H1 (cell line): ENCODE data around the gene LARP6. TPM values are rescaled to one million over a fixed set of nuclear protein-coding genes. Genes with fewer than 3 reads are reported as not detected.

Experiments
- CTCF ChIA-PET: fragments of 300-600 bp; sonication (Branson Sonifier 250); formaldehyde crosslinking; loops from one replicate; lab custom pipeline; 2021; ENCODE audit not compliant: partially characterized antibody; lab: Charles Lee
- POLR2A ChIA-PET: fragments of 300-600 bp; sonication (Branson Sonifier 250); formaldehyde crosslinking; loops from one replicate; lab custom pipeline; 2021; ENCODE audit warnings: inconsistent platforms; ENCODE audit not compliant: partially characterized antibody; lab: Charles Lee
- DNase-seq, 2 experiments: peaks; one replicate each; pipeline versions ENCODE4 v3.0.0 to v3.0.0-alpha.2; 2010 to 2022; ENCODE audit warnings: low spot score in 2 of 2, low read depth in 1 of 2, mixed read lengths in 1 of 2
- FAIRE-seq: peaks from 2 replicates; lab custom pipeline; 2011; peaks lifted over from hg19 to GRCh38; lab: Jason Lieb, UNC
- H2AFZ ChIP-seq: 2 replicates; pipeline ENCODE4 v1.8.1; 2012; ENCODE audit warnings: low read length, inconsistent platforms
- H2AK5ac ChIP-seq: 2 replicates; pipeline ENCODE4 v1.6.1; 2013; ENCODE audit warnings: low read depth, low read length
- H2BK120ac ChIP-seq: replicated peaks from 2 replicates; pipeline ENCODE3; 2013; ENCODE audit warnings: low read depth, low read length, inconsistent platforms
- H2BK12ac ChIP-seq: 2 replicates; pipeline ENCODE4 v1.6.1; 2013; ENCODE audit warnings: low read depth, low read length
- H2BK15ac ChIP-seq: 2 replicates; pipeline ENCODE4 v1.6.1; 2013; ENCODE audit warnings: low read length
- H2BK20ac ChIP-seq: 2 replicates; pipeline ENCODE4 v1.6.1; 2013; ENCODE audit warnings: low read length
- H2BK5ac ChIP-seq: 2 replicates; pipeline ENCODE4 v1.6.1; 2013; ENCODE audit warnings: low read depth, low read length
- H3K14ac ChIP-seq: 2 replicates; pipeline ENCODE4 v1.6.1; 2013; ENCODE audit warnings: inconsistent platforms; ENCODE audit not compliant: insufficient read length
- H3K18ac ChIP-seq: 2 replicates; pipeline ENCODE4 v1.6.1; 2013; ENCODE audit warnings: low read length; ENCODE audit errors: extremely low read depth
- H3K23ac ChIP-seq: 2 replicates; pipeline ENCODE4 v1.6.1; 2013; ENCODE audit warnings: inconsistent platforms; ENCODE audit not compliant: insufficient read length
- H3K23me2 ChIP-seq: 2 replicates; pipeline ENCODE4 v1.6.1; 2013; ENCODE audit warnings: low read depth, low read length
- H3K27ac ChIP-seq: 2 replicates; pipeline ENCODE4 v1.6.1; 2011; ENCODE audit warnings: low read depth, low read length, inconsistent platforms
- H3K27me3 ChIP-seq, 4 experiments: replicated peaks in 1 of 4; 1 replicate in 1 of 4; 2 replicates in 3 of 4; pipeline versions ENCODE4 v1.6.1 to v1.8.1; 2011 to 2013; ENCODE audit warnings: low read length in 3 of 4, mild to moderate bottlenecking in 3 of 4, inconsistent platforms in 2 of 4, mixed read lengths in 2 of 4, moderate library complexity in 1 of 4; ENCODE audit not compliant: control insufficient read depth in 3 of 4, insufficient read depth in 3 of 4; ENCODE audit errors: extremely low read depth in 1 of 4
- H3K36me3 ChIP-seq, 4 experiments: 2 replicates each; pipeline versions ENCODE4 v1.6.1 to v1.8.1; 2011 to 2013; ENCODE audit warnings: mild to moderate bottlenecking in 4 of 4, low read length in 3 of 4, moderate library complexity in 2 of 4, control low read depth in 1 of 4, inconsistent platforms in 1 of 4; ENCODE audit not compliant: insufficient read depth in 4 of 4, control insufficient read depth in 2 of 4
- H3K4ac ChIP-seq: replicated peaks from 2 replicates; pipeline ENCODE3; 2013; ENCODE audit warnings: low read length, low read depth, mixed read lengths, inconsistent platforms; ENCODE audit not compliant: insufficient read length
- H3K4me1 ChIP-seq, 4 experiments: replicated peaks in 1 of 4; 1 replicate in 1 of 4; 2 replicates in 3 of 4; pipeline versions ENCODE4 v1.6.1 to v1.8.1; 2011 to 2013; ENCODE audit warnings: low read length in 3 of 4, inconsistent platforms in 2 of 4, mixed read lengths in 1 of 4; ENCODE audit not compliant: insufficient read depth in 4 of 4, control insufficient read depth in 3 of 4
- H3K4me2 ChIP-seq, 2 experiments: 2 replicates each; pipeline versions ENCODE4 v1.6.1 to v1.8.1; 2011 to 2013; ENCODE audit warnings: low read depth in 2 of 2, low read length in 2 of 2, control low read depth in 1 of 2, inconsistent platforms in 1 of 2, mild to moderate bottlenecking in 1 of 2; ENCODE audit not compliant: insufficient read depth in 1 of 2
- H3K4me3 ChIP-seq, 4 experiments: fragments of 200-600, 300-600 bp in 1 of 4; sonication (generic), shearing (Covaris generic), sonication (Bioruptor Twin) in 1 of 4; 2 replicates each; pipeline versions ENCODE4 v1.5.1 to v1.8.1; 2011 to 2016; ENCODE audit warnings: low read length in 4 of 4, low read depth in 3 of 4, control low read depth in 2 of 4, inconsistent platforms in 2 of 4, mild to moderate bottlenecking in 2 of 4, mixed read lengths in 1 of 4, moderate library complexity in 1 of 4; ENCODE audit not compliant: insufficient read depth in 2 of 4; ENCODE audit errors: extremely low read depth in 1 of 4
- H3K56ac ChIP-seq: replicated peaks from 2 replicates; pipeline ENCODE3; 2013; ENCODE audit warnings: low read depth, mild to moderate bottlenecking, mixed read lengths, low read length, inconsistent platforms; ENCODE audit not compliant: insufficient read length
- H3K79me1 ChIP-seq: 2 replicates; pipeline ENCODE4 v1.6.1; 2013; ENCODE audit warnings: low read depth, low read length, control low read depth
- H3K79me2 ChIP-seq, 2 experiments: 2 replicates each; pipeline versions ENCODE4 v1.6.1 to v1.8.1; 2012 to 2013; ENCODE audit warnings: low read length in 2 of 2, mild to moderate bottlenecking in 2 of 2, inconsistent platforms in 1 of 2; ENCODE audit not compliant: insufficient read depth in 2 of 2, control insufficient read depth in 1 of 2
- H3K9ac ChIP-seq, 4 experiments: replicated peaks in 1 of 4; 1 replicate in 1 of 4; 2 replicates in 3 of 4; pipeline versions ENCODE4 v1.6.1 to v1.8.1; 2011 to 2013; ENCODE audit warnings: low read depth in 3 of 4, low read length in 3 of 4, control low read depth in 2 of 4, mild to moderate bottlenecking in 2 of 4, moderate library complexity in 2 of 4, inconsistent platforms in 1 of 4; ENCODE audit errors: extremely low read depth in 1 of 4
- H3K9me3 ChIP-seq, 2 experiments: 2 replicates each; pipeline versions ENCODE4 v1.6.1 to v1.8.1; 2012 to 2013; ENCODE audit warnings: mild to moderate bottlenecking in 2 of 2, moderate library complexity in 2 of 2, control low read depth in 1 of 2, inconsistent platforms in 1 of 2, low read depth in 1 of 2, low read length in 1 of 2, mixed read lengths in 1 of 2; ENCODE audit not compliant: insufficient read depth in 2 of 2
- H4K20me1 ChIP-seq, 2 experiments: replicated peaks in 1 of 2; 2 replicates each; pipeline versions ENCODE3 to v1.8.1; 2011 to 2013; ENCODE audit warnings: inconsistent platforms in 2 of 2, low read length in 2 of 2, mild to moderate bottlenecking in 1 of 2; ENCODE audit not compliant: insufficient read depth in 2 of 2, control insufficient read depth in 1 of 2
- H4K5ac ChIP-seq: 2 replicates; pipeline ENCODE4 v1.6.1; 2013; ENCODE audit warnings: low read length, low read depth, mixed read lengths, inconsistent platforms; ENCODE audit not compliant: insufficient read length
- H4K8ac ChIP-seq: 2 replicates; pipeline ENCODE4 v1.8.0; 2013; ENCODE audit warnings: mild to moderate bottlenecking, moderate library complexity, low read length, inconsistent platforms; ENCODE audit not compliant: insufficient read depth; ENCODE audit errors: extremely low read depth
- H4K91ac ChIP-seq: replicated peaks from 2 replicates; pipeline ENCODE3; 2013; ENCODE audit warnings: low read length, mixed read lengths, inconsistent platforms; ENCODE audit not compliant: insufficient read length
- ATF2 ChIP-seq: IDR thresholded peaks from 2 replicates; pipeline ENCODE4 v1.6.1; 2012; ENCODE audit warnings: low read length, inconsistent platforms
- ATF3 ChIP-seq: IDR thresholded peaks from 2 replicates; pipeline ENCODE4 v1.6.1; 2011; ENCODE audit warnings: low read depth, mild to moderate bottlenecking, low read length; ENCODE audit not compliant: insufficient read depth
- BACH1 ChIP-seq: IDR thresholded peaks from 2 replicates; pipeline ENCODE4 v1.6.1; 2012; ENCODE audit warnings: low read length, improper control_type of control experiment
- CREB1 ChIP-seq: IDR thresholded peaks from 2 replicates; pipeline ENCODE4 v1.6.1; 2012; ENCODE audit warnings: inconsistent platforms
- SIN3A ChIP-seq, 2 experiments: IDR thresholded peaks in 1 of 2; conservative IDR thresholded peaks in 1 of 2; 2 replicates each; pipeline ENCODE4 v1.6.1; 2011 to 2012; ENCODE audit warnings: low read length in 2 of 2, improper control_type of control experiment in 1 of 2, low read depth in 1 of 2, mild to moderate bottlenecking in 1 of 2
- SP1 ChIP-seq: IDR thresholded peaks from 2 replicates; pipeline ENCODE4 v1.6.1; 2011; ENCODE audit warnings: low read depth, low read length
- SUZ12 ChIP-seq: fragments of 200-600 bp; sonication (generic); IDR thresholded peaks from 2 replicates; pipeline ENCODE4 v1.6.1; 2012; ENCODE audit warnings: mild to moderate bottlenecking, inconsistent platforms, low read length, moderate library complexity, mixed read lengths
- TAF1 ChIP-seq: IDR thresholded peaks from 2 replicates; pipeline ENCODE4 v1.6.1; 2011; ENCODE audit warnings: mild to moderate bottlenecking, low read depth, low read length
- TCF12 ChIP-seq: IDR thresholded peaks from 2 replicates; pipeline ENCODE4 v1.6.1; 2011; ENCODE audit warnings: low read depth, mild to moderate bottlenecking, low read length
- TEAD4 ChIP-seq: IDR thresholded peaks from 2 replicates; pipeline ENCODE4 v1.6.1; 2012; ENCODE audit warnings: low read depth, low read length, inconsistent platforms, mixed read lengths
- YY1 ChIP-seq: IDR thresholded peaks from 2 replicates; pipeline ENCODE4 v1.6.1; 2011; ENCODE audit warnings: low read depth, mild to moderate bottlenecking, low read length
- ZNF274 ChIP-seq: IDR thresholded peaks from 2 replicates; pipeline ENCODE4 v1.7.0; 2012; ENCODE audit warnings: low read length, borderline replicate concordance; ENCODE audit errors: extremely low read depth
- WGBS, 2 experiments: shearing (Covaris generic) in 1 of 2; methylation state at CpG; one replicate each; pipeline versions ENCODE4 v1.1.6 to v1.1.7; 2013 to 2015; ENCODE audit warnings: low lambda C conversion rate in 2 of 2, mixed read lengths in 2 of 2, inconsistent platforms in 1 of 2, low coverage in 1 of 2, missing lambda C conversion rate in 1 of 2; ENCODE audit not compliant: insufficient replicate concordance in 2 of 2, insufficient coverage in 1 of 2, insufficient read length in 1 of 2; ENCODE audit errors: extremely low coverage in 1 of 2, missing lambda C conversion rate in 1 of 2; 5-methylcytosine and 5-hydroxymethylcytosine counted together
- polyA plus RNA-seq, 7 experiments: library from polyadenylated mRNA; depleted of rRNA in 3 of 7; stranded (reverse) in 5 of 7; unstranded in 2 of 7; fragments of >200 nt in 5 of 7; fragments of 200-250 nt in 2 of 7; gene quantifications; 1 replicate in 5 of 7; 2 replicates in 1 of 7; 4 replicates in 1 of 7; pipeline versions ENCODE4 v1.2.1 to v1.2.3, GENCODE V29; 2011 to 2013; ENCODE audit warnings: missing spikeins in 2 of 7, mixed read lengths in 2 of 7
- total RNA-seq: library from RNA; stranded (reverse); fragmentation: NEBNext Ultra II Directional; extraction: Animal tissue kit (Norgen Biotek cat#: 25700); gene quantifications from 2 replicates; pipeline ENCODE4 v1.2.1, GENCODE V29; 2021

Gene LARP6
- total and polyA plus RNA-seq, 2 of the 8 experiments (the other 6 are each of a cell fraction or from before 2014, with no cell fraction given) = 21.0 to 24.7 TPM

DNA sequence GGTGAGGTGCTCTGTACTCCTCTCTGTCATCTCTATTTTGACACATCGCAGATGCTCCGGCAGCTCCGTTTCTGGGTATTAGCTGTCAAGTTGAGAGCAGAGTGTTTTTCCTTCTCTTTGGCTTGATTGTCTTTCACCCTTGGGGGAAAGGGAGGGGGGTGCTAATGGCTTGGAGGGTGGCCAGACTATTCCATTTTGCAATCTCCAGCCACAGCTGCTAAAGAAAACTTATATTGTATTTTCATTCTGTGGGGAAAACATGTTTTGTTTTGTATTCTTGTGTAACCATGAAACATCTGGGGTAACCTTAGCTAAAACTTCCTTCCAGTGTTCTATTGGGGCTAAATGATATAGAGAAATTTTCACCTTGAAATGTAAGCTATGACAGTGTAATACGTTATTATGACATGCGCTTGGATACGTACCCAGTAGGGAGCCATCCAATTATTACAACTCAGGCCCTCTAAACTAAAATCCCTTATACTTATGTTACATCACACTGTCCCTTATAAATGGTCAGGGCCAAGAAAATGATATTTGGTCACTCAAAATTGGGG is 14.0 kb upstream of the LARP6 start:
- H2BK12ac ChIP-seq = no peak overlapping the region
- H3K9me3 ChIP-seq = peaks cover 0 to 9% of the 10 kb centered on the region in 2 experiments; a peak in 1 of 4 replicates
- no peaks in the 10 kb centered on the region; a peak in 1 of 8 replicates for H3K36me3 ChIP-seq
- H4K8ac ChIP-seq = no peak overlapping the region
- H2BK5ac ChIP-seq = no peak overlapping the region
- no peak overlapping the region for H4K91ac ChIP-seq
- H3K79me1 ChIP-seq = no peaks in the 10 kb centered on the region
- H3K4me2 ChIP-seq = no peak overlapping the region
- POLR2A ChIA-PET = no interaction called here
- no peak overlapping the region for H4K5ac ChIP-seq
- H3K14ac ChIP-seq = no peak overlapping the region
- H2BK15ac ChIP-seq = no peak overlapping the region
- no peaks in the 10 kb centered on the region for H3K23me2 ChIP-seq
- CTCF ChIA-PET = interaction anchor here (0.9 to 2.3 kb wide), 2 partner anchors 11 to 43 kb away, joined by 4 to 7 read pairs; no protein-coding TSS in a partner anchor
- H2AK5ac ChIP-seq = no peak overlapping the region
- H3K27ac ChIP-seq = no peak overlapping the region
- no peak overlapping the region for H3K9ac ChIP-seq
- no peaks in the 10 kb centered on the region for H3K79me2 ChIP-seq
- FAIRE-seq = no peak
- no peak overlapping the region for H3K18ac ChIP-seq
- 89% methylated on average over 6 of the region's 6 CpGs; no CpG with 5 or more reads in 1 of the 2 experiments for WGBS, 2 experiments
- no peaks in the 10 kb centered on the region for H3K27me3 ChIP-seq
- H3K23ac ChIP-seq = no peak overlapping the region
- H4K20me1 ChIP-seq = no peaks in the 10 kb centered on the region
- H2BK120ac ChIP-seq = no peak overlapping the region
- H2AFZ ChIP-seq = no peak overlapping the region
- H3K4me1 ChIP-seq = no peaks in the 10 kb centered on the region
- H3K56ac ChIP-seq = no peak overlapping the region
- no peak overlapping the region for H3K4me3 ChIP-seq
- H2BK20ac ChIP-seq = no peak overlapping the region
- no peak overlapping the region for H3K4ac ChIP-seq
- no peak for DNase-seq
- TF ChIP-seq ATF2 = no peak
- no peak for TF ChIP-seq SIN3A (conservative IDR thresholded peaks at IDR 0.05 in 1 of 2, IDR thresholded peaks at IDR 0.05 in 1 of 2; ENCODE audit: low read depth in 1 of 2, low read length in 2 of 2)
- no peak for TF ChIP-seq SUZ12
- TF ChIP-seq TCF12 = no peak
- no peak for TF ChIP-seq TAF1
- TF ChIP-seq YY1 = no peak
- TF ChIP-seq TEAD4 = no peak
- TF ChIP-seq BACH1 = no peak
- TF ChIP-seq ATF3 = no peak
- no peak for TF ChIP-seq SP1
- no peak for TF ChIP-seq ZNF274
- no peak for TF ChIP-seq CREB1
